K562 (cell line): ENCODE results near the gene NCOA4. TPM values are rescaled to one million over a fixed set of nuclear protein-coding genes. Genes with fewer than 3 reads are reported as not detected.

ENCODE experiments used
- ARID2 ChIP-seq: fragments of 450-650 bp; IDR thresholded peaks from 2 replicates; pipeline ENCODE4 v1.6.1; 2017; ENCODE audit warnings: antibody characterized with exemption, mild to moderate bottlenecking
- BRD9 ChIP-seq: fragments of 450-650 bp; IDR thresholded peaks from 2 replicates; pipeline ENCODE4 v1.6.1; 2018; ENCODE audit warnings: low read depth; ENCODE audit not compliant: partially characterized antibody
- C11orf30 ChIP-seq: fragments of 450-650 bp; IDR thresholded peaks from 2 replicates; pipeline ENCODE4 v1.6.1; 2016; ENCODE audit warnings: low read depth, mild to moderate bottlenecking
- POLR3G ChIP-seq: IDR thresholded peaks from 2 replicates; pipeline ENCODE4 v1.6.1; 2011; ENCODE audit not compliant: insufficient read length, insufficient replicate concordance; ENCODE audit errors: extremely low read depth
- RBBP5 ChIP-seq: fragments of 200-600 bp; sonication (generic); IDR thresholded peaks from 2 replicates; pipeline ENCODE4 v1.6.1; 2012; ENCODE audit warnings: borderline replicate concordance, mild to moderate bottlenecking, low read length, control low read depth, inconsistent platforms; ENCODE audit not compliant: insufficient read depth, poor library complexity, severe bottlenecking
- RBFOX2 ChIP-seq: fragments of 200-400 bp; formaldehyde crosslinking; IDR thresholded peaks from 2 replicates; pipeline ENCODE4 v1.6.1; 2017; ENCODE audit warnings: low read depth, mild to moderate bottlenecking, low read length, moderate library complexity
- SMC3 ChIP-seq: conservative IDR thresholded peaks from 2 replicates; pipeline ENCODE4 v1.6.1; 2011; ENCODE audit warnings: low read depth, low read length, improper control_type of control experiment; ENCODE audit not compliant: insufficient read depth
- ZKSCAN3 ChIP-seq: fragments of 250-450 bp; sonication (Bioruptor Pico); IDR thresholded peaks from 2 replicates; pipeline ENCODE4 v1.4.0; 2020
- ZNF77 ChIP-seq: fragments of 250-450 bp; sonication (Bioruptor Pico); IDR thresholded peaks from 2 replicates; pipeline ENCODE4 v1.5.0; 2020
- polyA plus RNA-seq, 8 experiments: library from polyadenylated mRNA; depleted of rRNA in 4 of 8; stranded (reverse) in 5 of 8; unstranded in 3 of 8; fragments of >200 nt; fragmentation: Nextera tagmentation in 2 of 8; fragmentation: Illumina TruSeq in 1 of 8; extraction: Ambion mirVana in 2 of 8; extraction: Trizol in 1 of 8; gene quantifications; 2 replicates each; pipeline versions ENCODE4 v1.2.1 to v1.2.3, GENCODE V29; 2011 to 2014; ENCODE audit warnings: inconsistent platforms in 1 of 8, missing spikeins in 1 of 8
- total RNA-seq, 7 experiments: library from RNA; depleted of rRNA in 6 of 7; stranded (reverse); fragments of >200 nt in 6 of 7; fragmentation: Illumina TruSeq in 2 of 7; extraction: Trizol in 2 of 7; gene quantifications; 2 replicates each; pipeline versions ENCODE4 v1.2.1 to v1.2.3, GENCODE V29; 2011 to 2021; ENCODE audit warnings: low replicate concordance in 1 of 7
- TF ChIP-seq, protein P1 (sequence below): fragments of 200-600 bp; sonication (generic); IDR thresholded peaks from one replicate; pipeline ENCODE4 v1.6.1; 2012; ENCODE audit warnings: mild to moderate bottlenecking, low read depth, low read length, inconsistent platforms
- TF ChIP-seq, protein P2 (sequence below): fragments of 250-450 bp; sonication (Bioruptor Pico); IDR thresholded peaks from 2 replicates; pipeline ENCODE4 v1.9.0; 2021; ENCODE audit warnings: mild to moderate bottlenecking
- TF ChIP-seq, protein P3 (sequence below): fragments of 450-650 bp; IDR thresholded peaks from 2 replicates; pipeline ENCODE4 v1.6.1; 2016
- TF ChIP-seq, protein P4 (sequence below): fragments of 250-450 bp; sonication (Bioruptor Pico); IDR thresholded peaks from 2 replicates; pipeline ENCODE4 v1.4.0; 2020; ENCODE audit warnings: mild to moderate bottlenecking

The NCOA4 gene
- total and polyA plus RNA-seq, 9 of the 15 experiments (the other 6 are each of a cell fraction or from before 2014, with no cell fraction given) = 89.8 to 283 (median 181) TPM

DNA sequence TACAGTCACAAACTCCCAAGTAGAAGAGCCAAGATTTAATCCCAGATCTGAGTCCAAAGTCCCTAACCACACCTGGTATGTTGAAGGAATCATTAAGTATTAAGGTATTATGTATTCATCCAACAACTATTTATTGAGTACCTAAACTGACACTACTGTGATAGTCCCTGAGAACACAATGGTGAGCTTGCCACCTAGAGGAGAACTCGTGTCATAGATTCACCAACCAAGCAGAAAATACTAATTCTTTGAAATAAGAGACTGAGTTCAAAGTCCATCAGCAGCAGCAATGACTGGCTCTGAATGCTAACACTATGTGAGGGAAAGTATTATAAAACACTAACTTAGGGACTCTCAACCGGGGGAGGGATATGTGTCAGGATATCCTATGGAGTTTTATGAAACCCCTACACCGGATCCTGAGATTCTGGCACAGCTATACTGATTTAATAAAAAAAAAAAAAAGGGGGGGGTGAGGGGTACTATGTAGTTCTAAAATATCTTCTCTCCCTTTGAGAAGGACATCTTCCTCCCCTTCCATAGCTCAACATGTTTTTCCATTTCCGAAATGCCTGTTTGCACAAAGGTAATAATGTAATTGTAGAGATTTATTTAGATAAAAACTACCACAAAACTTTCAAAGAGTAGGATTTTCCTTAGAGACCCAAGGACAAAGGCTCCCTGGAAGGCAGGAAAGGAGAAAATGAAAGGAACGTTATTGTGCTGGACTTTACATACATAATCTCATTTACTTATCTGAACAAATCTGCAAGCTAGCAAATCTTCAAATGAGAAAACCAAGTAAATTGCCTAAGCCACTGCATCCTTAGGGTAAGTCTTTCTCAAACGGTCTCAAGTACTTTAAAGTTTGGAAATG is 1.6 kb downstream of the NCOA4 start (continued):
- TF ChIP-seq, protein P1, sequence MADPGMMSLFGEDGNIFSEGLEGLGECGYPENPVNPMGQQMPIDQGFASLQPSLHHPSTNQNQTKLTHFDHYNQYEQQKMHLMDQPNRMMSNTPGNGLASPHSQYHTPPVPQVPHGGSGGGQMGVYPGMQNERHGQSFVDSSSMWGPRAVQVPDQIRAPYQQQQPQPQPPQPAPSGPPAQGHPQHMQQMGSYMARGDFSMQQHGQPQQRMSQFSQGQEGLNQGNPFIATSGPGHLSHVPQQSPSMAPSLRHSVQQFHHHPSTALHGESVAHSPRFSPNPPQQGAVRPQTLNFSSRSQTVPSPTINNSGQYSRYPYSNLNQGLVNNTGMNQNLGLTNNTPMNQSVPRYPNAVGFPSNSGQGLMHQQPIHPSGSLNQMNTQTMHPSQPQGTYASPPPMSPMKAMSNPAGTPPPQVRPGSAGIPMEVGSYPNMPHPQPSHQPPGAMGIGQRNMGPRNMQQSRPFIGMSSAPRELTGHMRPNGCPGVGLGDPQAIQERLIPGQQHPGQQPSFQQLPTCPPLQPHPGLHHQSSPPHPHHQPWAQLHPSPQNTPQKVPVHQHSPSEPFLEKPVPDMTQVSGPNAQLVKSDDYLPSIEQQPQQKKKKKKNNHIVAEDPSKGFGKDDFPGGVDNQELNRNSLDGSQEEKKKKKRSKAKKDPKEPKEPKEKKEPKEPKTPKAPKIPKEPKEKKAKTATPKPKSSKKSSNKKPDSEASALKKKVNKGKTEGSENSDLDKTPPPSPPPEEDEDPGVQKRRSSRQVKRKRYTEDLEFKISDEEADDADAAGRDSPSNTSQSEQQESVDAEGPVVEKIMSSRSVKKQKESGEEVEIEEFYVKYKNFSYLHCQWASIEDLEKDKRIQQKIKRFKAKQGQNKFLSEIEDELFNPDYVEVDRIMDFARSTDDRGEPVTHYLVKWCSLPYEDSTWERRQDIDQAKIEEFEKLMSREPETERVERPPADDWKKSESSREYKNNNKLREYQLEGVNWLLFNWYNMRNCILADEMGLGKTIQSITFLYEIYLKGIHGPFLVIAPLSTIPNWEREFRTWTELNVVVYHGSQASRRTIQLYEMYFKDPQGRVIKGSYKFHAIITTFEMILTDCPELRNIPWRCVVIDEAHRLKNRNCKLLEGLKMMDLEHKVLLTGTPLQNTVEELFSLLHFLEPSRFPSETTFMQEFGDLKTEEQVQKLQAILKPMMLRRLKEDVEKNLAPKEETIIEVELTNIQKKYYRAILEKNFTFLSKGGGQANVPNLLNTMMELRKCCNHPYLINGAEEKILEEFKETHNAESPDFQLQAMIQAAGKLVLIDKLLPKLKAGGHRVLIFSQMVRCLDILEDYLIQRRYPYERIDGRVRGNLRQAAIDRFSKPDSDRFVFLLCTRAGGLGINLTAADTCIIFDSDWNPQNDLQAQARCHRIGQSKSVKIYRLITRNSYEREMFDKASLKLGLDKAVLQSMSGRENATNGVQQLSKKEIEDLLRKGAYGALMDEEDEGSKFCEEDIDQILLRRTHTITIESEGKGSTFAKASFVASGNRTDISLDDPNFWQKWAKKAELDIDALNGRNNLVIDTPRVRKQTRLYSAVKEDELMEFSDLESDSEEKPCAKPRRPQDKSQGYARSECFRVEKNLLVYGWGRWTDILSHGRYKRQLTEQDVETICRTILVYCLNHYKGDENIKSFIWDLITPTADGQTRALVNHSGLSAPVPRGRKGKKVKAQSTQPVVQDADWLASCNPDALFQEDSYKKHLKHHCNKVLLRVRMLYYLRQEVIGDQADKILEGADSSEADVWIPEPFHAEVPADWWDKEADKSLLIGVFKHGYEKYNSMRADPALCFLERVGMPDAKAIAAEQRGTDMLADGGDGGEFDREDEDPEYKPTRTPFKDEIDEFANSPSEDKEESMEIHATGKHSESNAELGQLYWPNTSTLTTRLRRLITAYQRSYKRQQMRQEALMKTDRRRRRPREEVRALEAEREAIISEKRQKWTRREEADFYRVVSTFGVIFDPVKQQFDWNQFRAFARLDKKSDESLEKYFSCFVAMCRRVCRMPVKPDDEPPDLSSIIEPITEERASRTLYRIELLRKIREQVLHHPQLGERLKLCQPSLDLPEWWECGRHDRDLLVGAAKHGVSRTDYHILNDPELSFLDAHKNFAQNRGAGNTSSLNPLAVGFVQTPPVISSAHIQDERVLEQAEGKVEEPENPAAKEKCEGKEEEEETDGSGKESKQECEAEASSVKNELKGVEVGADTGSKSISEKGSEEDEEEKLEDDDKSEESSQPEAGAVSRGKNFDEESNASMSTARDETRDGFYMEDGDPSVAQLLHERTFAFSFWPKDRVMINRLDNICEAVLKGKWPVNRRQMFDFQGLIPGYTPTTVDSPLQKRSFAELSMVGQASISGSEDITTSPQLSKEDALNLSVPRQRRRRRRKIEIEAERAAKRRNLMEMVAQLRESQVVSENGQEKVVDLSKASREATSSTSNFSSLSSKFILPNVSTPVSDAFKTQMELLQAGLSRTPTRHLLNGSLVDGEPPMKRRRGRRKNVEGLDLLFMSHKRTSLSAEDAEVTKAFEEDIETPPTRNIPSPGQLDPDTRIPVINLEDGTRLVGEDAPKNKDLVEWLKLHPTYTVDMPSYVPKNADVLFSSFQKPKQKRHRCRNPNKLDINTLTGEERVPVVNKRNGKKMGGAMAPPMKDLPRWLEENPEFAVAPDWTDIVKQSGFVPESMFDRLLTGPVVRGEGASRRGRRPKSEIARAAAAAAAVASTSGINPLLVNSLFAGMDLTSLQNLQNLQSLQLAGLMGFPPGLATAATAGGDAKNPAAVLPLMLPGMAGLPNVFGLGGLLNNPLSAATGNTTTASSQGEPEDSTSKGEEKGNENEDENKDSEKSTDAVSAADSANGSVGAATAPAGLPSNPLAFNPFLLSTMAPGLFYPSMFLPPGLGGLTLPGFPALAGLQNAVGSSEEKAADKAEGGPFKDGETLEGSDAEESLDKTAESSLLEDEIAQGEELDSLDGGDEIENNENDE = no peak
- TF ChIP-seq ZNF77 (CRISPR knock-in tag) (no peak), POLR3G (no peak), ARID2 (0 out of 2 replicates have a peak, but pooled peaks have one; percentile 52), RBFOX2 (0 out of 2 replicates have a peak, but pooled peaks have one; percentile 3), BRD9 (peak; percentile 70), SMC3 (peak; percentile 69), ZKSCAN3 (no peak), RBBP5 (no peak), C11orf30 (peak; percentile 95)
- TF ChIP-seq, protein P2, sequence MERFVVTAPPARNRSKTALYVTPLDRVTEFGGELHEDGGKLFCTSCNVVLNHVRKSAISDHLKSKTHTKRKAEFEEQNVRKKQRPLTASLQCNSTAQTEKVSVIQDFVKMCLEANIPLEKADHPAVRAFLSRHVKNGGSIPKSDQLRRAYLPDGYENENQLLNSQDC (CRISPR knock-in tag) = no peak
- TF ChIP-seq, protein P3, sequence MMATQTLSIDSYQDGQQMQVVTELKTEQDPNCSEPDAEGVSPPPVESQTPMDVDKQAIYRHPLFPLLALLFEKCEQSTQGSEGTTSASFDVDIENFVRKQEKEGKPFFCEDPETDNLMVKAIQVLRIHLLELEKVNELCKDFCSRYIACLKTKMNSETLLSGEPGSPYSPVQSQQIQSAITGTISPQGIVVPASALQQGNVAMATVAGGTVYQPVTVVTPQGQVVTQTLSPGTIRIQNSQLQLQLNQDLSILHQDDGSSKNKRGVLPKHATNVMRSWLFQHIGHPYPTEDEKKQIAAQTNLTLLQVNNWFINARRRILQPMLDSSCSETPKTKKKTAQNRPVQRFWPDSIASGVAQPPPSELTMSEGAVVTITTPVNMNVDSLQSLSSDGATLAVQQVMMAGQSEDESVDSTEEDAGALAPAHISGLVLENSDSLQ = no peak
- TF ChIP-seq, protein P4, sequence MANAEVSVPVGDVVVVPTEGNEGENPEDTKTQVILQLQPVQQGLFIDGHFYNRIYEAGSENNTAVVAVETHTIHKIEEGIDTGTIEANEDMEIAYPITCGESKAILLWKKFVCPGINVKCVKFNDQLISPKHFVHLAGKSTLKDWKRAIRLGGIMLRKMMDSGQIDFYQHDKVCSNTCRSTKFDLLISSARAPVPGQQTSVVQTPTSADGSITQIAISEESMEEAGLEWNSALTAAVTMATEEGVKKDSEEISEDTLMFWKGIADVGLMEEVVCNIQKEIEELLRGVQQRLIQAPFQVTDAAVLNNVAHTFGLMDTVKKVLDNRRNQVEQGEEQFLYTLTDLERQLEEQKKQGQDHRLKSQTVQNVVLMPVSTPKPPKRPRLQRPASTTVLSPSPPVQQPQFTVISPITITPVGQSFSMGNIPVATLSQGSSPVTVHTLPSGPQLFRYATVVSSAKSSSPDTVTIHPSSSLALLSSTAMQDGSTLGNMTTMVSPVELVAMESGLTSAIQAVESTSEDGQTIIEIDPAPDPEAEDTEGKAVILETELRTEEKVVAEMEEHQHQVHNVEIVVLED (CRISPR knock-in tag) = no peak
